ENCODE results near the gene RAB11A. TPM values are rescaled to one million over a fixed set of nuclear protein-coding genes. Genes with fewer than 3 reads are reported as not detected.

RAB11A gene
- polyA plus RNA-seq, 1 experiment = 165 TPM

DNA sequence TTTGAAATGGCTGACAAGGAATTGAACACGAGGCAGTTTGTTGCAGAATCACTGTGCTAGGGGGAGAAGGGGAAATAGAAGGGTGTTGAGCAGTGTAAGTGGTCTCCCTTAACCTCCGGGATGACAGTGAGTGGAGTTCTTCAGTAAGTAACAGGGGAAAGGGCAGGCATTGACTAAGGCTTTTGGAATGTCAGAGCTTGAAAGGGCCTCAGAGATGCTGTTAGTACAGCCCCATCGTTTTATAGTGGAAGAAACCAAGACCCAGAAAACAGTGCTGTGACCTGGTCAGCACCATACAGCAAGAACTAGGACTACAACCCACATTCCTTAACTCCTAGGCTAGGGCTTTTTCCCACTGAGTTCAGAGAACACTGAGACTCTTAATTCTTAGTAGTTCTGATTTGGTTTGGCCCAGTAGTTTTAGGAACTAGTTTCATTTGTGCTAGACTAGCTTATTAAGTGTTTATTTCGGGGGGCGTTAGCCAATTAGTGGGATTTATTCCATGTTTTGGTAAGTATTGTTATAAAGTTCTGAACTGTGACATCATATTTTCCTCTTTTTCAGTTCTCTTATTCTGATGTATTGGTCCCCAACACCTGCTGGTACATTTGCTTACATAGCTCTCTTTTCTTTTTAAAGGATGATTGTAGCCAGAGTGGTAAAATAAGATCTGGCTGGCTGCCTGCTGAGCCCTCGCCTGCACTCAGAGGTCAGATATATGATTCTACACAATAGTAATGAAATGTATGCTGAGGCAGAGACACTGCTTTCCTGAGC lies 34.2 kb downstream of the RAB11A start:
- POLR2A ChIA-PET = no interaction called here
- H3K4me3 ChIP-seq (ENCODE audit: low read depth, low read length) = no peak overlapping the region
- CTCF ChIA-PET = interaction anchor here (1.0 to 1.9 kb wide), 2 partner anchors 10 to 14 kb away, joined by 4 read pairs; no protein-coding TSS in a partner anchor
- H3K36me3 ChIP-seq (ENCODE audit: control insufficient read depth, insufficient read depth, low read length) = peaks cover 2% of the 10 kb centered on the region
- TF ChIP-seq, protein P1, sequence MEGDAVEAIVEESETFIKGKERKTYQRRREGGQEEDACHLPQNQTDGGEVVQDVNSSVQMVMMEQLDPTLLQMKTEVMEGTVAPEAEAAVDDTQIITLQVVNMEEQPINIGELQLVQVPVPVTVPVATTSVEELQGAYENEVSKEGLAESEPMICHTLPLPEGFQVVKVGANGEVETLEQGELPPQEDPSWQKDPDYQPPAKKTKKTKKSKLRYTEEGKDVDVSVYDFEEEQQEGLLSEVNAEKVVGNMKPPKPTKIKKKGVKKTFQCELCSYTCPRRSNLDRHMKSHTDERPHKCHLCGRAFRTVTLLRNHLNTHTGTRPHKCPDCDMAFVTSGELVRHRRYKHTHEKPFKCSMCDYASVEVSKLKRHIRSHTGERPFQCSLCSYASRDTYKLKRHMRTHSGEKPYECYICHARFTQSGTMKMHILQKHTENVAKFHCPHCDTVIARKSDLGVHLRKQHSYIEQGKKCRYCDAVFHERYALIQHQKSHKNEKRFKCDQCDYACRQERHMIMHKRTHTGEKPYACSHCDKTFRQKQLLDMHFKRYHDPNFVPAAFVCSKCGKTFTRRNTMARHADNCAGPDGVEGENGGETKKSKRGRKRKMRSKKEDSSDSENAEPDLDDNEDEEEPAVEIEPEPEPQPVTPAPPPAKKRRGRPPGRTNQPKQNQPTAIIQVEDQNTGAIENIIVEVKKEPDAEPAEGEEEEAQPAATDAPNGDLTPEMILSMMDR (IDR thresholded peaks at IDR 0.05; ENCODE audit: insufficient read depth, low read depth, low read length) = no peak
- DNase-seq (ENCODE audit: low read depth) = no peak
- no peaks in the 10 kb centered on the region for H3K27me3 ChIP-seq (ENCODE audit: control insufficient read depth, insufficient read depth, low read length)

DNA sequence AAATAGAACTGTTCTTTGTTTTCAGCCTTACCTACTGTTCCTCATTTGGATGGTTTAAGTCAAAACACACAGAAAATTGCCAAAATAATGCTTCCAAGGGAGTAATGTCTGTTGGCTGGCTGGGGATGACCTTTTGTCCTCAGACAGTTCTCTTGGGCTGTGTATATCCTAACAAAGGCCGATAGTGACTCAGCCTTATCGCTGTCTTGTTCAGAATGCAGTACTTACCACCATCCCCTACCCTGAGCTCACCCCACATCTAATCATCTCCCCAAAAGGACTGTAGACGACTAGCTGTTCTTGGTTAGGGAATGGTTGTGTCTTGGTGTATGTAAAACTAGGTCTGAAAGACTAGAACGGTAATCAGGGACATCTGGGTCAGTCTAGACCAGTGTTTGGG lies 35.0 kb downstream of the RAB11A start:
- DNase-seq (ENCODE audit: low read depth) = no peak

DNA sequence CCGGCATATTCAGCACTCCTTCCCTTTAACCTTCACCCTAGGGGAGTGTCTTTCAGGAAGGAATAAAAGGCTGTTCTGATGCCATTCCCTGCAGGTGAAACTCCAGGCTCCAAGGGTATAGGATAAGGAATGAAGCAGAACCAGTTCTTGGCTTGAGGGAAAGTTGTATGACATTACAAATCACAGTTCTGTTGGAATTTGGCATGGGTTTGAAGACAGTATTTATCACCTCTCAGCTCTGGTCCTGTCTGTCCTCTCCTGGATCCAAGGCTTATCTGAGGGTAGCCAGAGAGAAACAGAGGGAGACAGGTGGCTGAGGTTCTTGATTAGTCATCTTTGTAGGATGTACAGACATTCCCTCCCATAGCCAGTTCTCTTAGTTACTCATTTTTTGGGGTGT lies 37.1 kb downstream of the RAB11A start:
- TF ChIP-seq, protein P1 (IDR thresholded peaks at IDR 0.05; ENCODE audit: insufficient read depth, low read depth, low read length) = no peak
- Histone ChIP-seq H3K4me3 (ENCODE audit: low read depth, low read length) (no peak overlapping the region), H3K36me3 (ENCODE audit: control insufficient read depth, insufficient read depth, low read length) (peaks cover 4% of the 10 kb centered on the region), H3K27me3 (ENCODE audit: control insufficient read depth, insufficient read depth, low read length) (no peaks in the 10 kb centered on the region)
- no peak for DNase-seq (ENCODE audit: low read depth)
- ChIA-PET CTCF (interaction anchor here (1.0 kb wide), 1 partner anchor 10 kb away, joined by 3 read pairs; no protein-coding TSS in a partner anchor), POLR2A (no interaction called here)

More for the DNA sequence above, 35.0 kb downstream of the RAB11A start:
- no peak overlapping the region for H3K4me3 ChIP-seq (ENCODE audit: low read depth, low read length)
- H3K36me3 ChIP-seq (ENCODE audit: control insufficient read depth, insufficient read depth, low read length) = peaks cover 2% of the 10 kb centered on the region
- TF ChIP-seq, protein P1 (IDR thresholded peaks at IDR 0.05; ENCODE audit: insufficient read depth, low read depth, low read length) = no peak
- ChIA-PET CTCF (interaction anchor here (0.6 to 1.2 kb wide), 3 partner anchors 12 to 23 kb away, joined by 3 to 4 read pairs (median 4); no protein-coding TSS in a partner anchor), POLR2A (no interaction called here)
- H3K27me3 ChIP-seq (ENCODE audit: control insufficient read depth, insufficient read depth, low read length) = no peaks in the 10 kb centered on the region

GRCh38 chr15:65907661-65908060 lies 38.4 kb downstream of the RAB11A start:
- H3K27me3 ChIP-seq (ENCODE audit: control insufficient read depth, insufficient read depth, low read length) = no peaks in the 10 kb centered on the region
- CTCF ChIA-PET = no interaction called here
- no peak overlapping the region for H3K4me3 ChIP-seq (ENCODE audit: low read depth, low read length)
- DNase-seq (ENCODE audit: low read depth) = no peak
- POLR2A ChIA-PET = no interaction called here
- peaks cover 4% of the 10 kb centered on the region for H3K36me3 ChIP-seq (ENCODE audit: control insufficient read depth, insufficient read depth, low read length)
- TF ChIP-seq, protein P1 (IDR thresholded peaks at IDR 0.05; ENCODE audit: insufficient read depth, low read depth, low read length) = no peak

DNA sequence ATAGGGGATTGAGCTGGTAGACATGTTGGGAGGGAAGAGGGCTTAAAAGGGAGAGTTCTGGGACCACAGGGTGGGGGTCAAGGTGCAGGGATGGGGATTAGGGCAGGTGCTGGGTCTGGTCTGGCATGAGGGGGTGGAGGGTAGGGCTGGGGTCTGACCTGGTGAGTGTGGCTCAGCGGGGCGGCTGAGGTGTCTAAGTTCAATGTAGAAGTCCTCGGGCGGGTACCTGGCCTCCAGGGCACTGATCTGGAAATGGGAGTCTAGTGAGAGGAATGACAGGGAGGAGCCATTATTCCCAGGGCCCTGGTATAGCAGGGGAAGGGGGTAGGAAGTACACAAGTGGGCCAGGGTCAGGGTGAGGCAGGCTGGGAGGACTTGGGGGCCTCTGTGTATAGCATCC lies 39.6 kb downstream of the RAB11A start:
- no peak for DNase-seq (ENCODE audit: low read depth)
- CTCF ChIA-PET = no interaction called here
- no peaks in the 10 kb centered on the region for H3K27me3 ChIP-seq (ENCODE audit: control insufficient read depth, insufficient read depth, low read length)
- POLR2A ChIA-PET = no interaction called here
- peaks cover 6% of the 10 kb centered on the region for H3K36me3 ChIP-seq (ENCODE audit: control insufficient read depth, insufficient read depth, low read length)
- TF ChIP-seq, protein P1 (IDR thresholded peaks at IDR 0.05; ENCODE audit: insufficient read depth, low read depth, low read length) = no peak
- no peak overlapping the region for H3K4me3 ChIP-seq (ENCODE audit: low read depth, low read length)
